Vagina (tissue), 2 donors: Measurements from ENCODE around the gene KANK4. TPM values are rescaled to one million over a fixed set of nuclear protein-coding genes. Genes with fewer than 3 reads are reported as not detected.

Experiments
- DNase-seq, 2 donors: peaks; one replicate each; pipeline ENCODE4 v3.0.0-alpha.2; 2017; ENCODE audit errors: extremely low spot score in 2 of 2
- H3K27ac ChIP-seq: fragments of 200-600 bp; sonication (generic); one replicate; pipeline ENCODE4 v1.5.1; 2019
- H3K27me3 ChIP-seq: fragments of 200-600 bp; sonication (generic); one replicate; pipeline ENCODE4 v1.5.1; 2019
- H3K36me3 ChIP-seq, 2 donors: fragments of 200-600 bp; sonication (generic); one replicate each; pipeline ENCODE4 v1.5.1; 2017 to 2019
- H3K4me1 ChIP-seq: fragments of 200-600 bp; sonication (generic); one replicate; pipeline ENCODE4 v1.5.1; 2019
- H3K4me3 ChIP-seq, 2 donors: fragments of 200-600 bp; sonication (generic); 1 replicate in 1 of 2; 2 replicates in 1 of 2; pipeline ENCODE4 v1.5.1; 2016 to 2019
- H3K9me3 ChIP-seq: fragments of 200-600 bp; sonication (generic); one replicate; pipeline ENCODE4 v1.5.1; 2019
- POLR2A ChIP-seq, 2 donors: fragments of 450-650 bp; IDR thresholded peaks; one replicate each; pipeline ENCODE4 v1.6.1; 2017; ENCODE audit warnings: antibody characterized with exemption in 2 of 2, mild to moderate bottlenecking in 2 of 2, moderate library complexity in 2 of 2
- POLR2AphosphoS5 ChIP-seq, 2 donors: sonication (generic); formaldehyde crosslinking; IDR thresholded peaks; one replicate each; pipeline ENCODE4 v1.9.0; 2017; ENCODE audit warnings: antibody characterized with exemption in 2 of 2, mild to moderate bottlenecking in 2 of 2, low read depth in 1 of 2; ENCODE audit not compliant: insufficient read depth in 1 of 2
- intact Hi-C: fragments of 100-400 bp; cut with DNase I; formaldehyde crosslinking; loops from one replicate; pipeline ENCODE4 v1.15.1; 2023
- total RNA-seq: library from RNA; depleted of rRNA; stranded (reverse); fragments of >200 nt; gene quantifications from one replicate; pipeline ENCODE4 v1.2.3, GENCODE V29; 2016
- TF ChIP-seq, protein P1 (sequence below), 3 experiments: fragments of 450-650 bp in 2 of 3; fragments of 200-600 bp in 1 of 3; sonication (generic) in 1 of 3; IDR thresholded peaks; one replicate each; pipeline ENCODE4 v1.5.1; 2017 to 2019; ENCODE audit warnings: antibody characterized with exemption in 3 of 3, mild to moderate bottlenecking in 2 of 3, moderate library complexity in 2 of 3

The KANK4 gene
- total RNA-seq, 1 donor from 2014 or later = 1.2 TPM

DNA sequence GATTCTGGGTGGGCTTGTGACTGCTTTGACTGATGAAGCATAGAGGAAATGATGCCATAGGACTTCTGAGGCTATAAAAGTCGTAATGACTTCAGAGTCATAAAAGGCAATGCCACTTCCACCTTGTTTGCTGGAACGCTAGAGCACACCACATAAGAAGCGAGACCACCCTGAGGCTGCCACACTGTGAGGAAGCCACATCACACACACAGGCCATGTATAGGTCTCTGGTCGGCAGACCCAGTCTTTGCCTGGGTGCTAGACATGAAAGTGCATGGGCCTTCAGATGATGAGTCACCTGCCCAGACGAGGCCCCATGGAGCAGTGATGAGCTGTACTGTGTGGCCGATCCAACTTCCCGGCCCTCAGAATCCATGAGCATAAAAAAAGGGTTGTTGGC is 14.2 kb upstream of the KANK4 start:
- H3K27me3 ChIP-seq = no peaks in the 10 kb centered on the region
- intact Hi-C loops = no loop called here
- DNase-seq = no peak
- TF ChIP-seq POLR2AphosphoS5 (IDR thresholded peaks at IDR 0.05; ENCODE audit: insufficient read depth in 1 of 2, low read depth in 1 of 2) (no peak), POLR2A (IDR thresholded peaks at IDR 0.05) (no peak)
- TF ChIP-seq, protein P1, sequence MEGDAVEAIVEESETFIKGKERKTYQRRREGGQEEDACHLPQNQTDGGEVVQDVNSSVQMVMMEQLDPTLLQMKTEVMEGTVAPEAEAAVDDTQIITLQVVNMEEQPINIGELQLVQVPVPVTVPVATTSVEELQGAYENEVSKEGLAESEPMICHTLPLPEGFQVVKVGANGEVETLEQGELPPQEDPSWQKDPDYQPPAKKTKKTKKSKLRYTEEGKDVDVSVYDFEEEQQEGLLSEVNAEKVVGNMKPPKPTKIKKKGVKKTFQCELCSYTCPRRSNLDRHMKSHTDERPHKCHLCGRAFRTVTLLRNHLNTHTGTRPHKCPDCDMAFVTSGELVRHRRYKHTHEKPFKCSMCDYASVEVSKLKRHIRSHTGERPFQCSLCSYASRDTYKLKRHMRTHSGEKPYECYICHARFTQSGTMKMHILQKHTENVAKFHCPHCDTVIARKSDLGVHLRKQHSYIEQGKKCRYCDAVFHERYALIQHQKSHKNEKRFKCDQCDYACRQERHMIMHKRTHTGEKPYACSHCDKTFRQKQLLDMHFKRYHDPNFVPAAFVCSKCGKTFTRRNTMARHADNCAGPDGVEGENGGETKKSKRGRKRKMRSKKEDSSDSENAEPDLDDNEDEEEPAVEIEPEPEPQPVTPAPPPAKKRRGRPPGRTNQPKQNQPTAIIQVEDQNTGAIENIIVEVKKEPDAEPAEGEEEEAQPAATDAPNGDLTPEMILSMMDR (IDR thresholded peaks at IDR 0.05) = no peak
- no peaks in the 10 kb centered on the region for H3K36me3 ChIP-seq
- H3K27ac ChIP-seq = no peak overlapping the region
- H3K4me1 ChIP-seq = peaks cover 18% of the 10 kb centered on the region
- H3K9me3 ChIP-seq = no peaks in the 10 kb centered on the region
- no peak overlapping the region for H3K4me3 ChIP-seq

- Histone ChIP-seq H3K27ac (no peak overlapping the region), H3K4me1 (peaks cover 9% of the 10 kb centered on the region), H3K27me3 (no peaks in the 10 kb centered on the region), H3K4me3 (no peak overlapping the region), H3K36me3 (no peaks in the 10 kb centered on the region), H3K9me3 (no peaks in the 10 kb centered on the region)
- TF ChIP-seq POLR2AphosphoS5 (IDR thresholded peaks at IDR 0.05; ENCODE audit: insufficient read depth in 1 of 2, low read depth in 1 of 2) = no peak
- TF ChIP-seq, protein P1 (IDR thresholded peaks at IDR 0.05) = no peak
- TF ChIP-seq POLR2A (IDR thresholded peaks at IDR 0.05) = no peak
- intact Hi-C loops = no loop called here
- no peak for DNase-seq
Observed at GRCh38 chr1:62327360-62328055, 8.3 kb upstream of the KANK4 start.

DNA sequence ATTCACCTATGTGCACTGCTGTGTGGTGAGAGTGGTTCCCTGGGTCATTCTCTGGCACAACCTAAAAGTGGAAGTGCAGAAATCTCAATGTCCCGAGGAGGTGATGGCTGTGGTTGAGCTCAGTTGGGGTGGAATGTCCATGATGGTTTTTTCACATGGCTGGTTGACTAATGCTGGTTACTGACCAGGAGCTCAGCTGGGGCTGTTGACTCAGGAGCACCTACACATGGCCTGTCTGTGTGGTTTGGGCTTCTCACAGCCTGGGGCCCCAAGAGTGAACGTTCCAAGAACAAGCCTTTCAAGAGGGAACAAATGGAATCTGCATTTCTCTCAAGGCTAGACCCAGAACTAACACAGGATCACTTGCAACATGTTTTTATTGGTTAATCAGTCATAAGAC is 6.4 kb upstream of the KANK4 start:
- Histone ChIP-seq H3K4me1 (peaks cover 9% of the 10 kb centered on the region), H3K9me3 (no peaks in the 10 kb centered on the region), H3K4me3 (no peak overlapping the region), H3K36me3 (no peaks in the 10 kb centered on the region), H3K27me3 (no peaks in the 10 kb centered on the region), H3K27ac (no peak overlapping the region)
- TF ChIP-seq, protein P1 (IDR thresholded peaks at IDR 0.05) = no peak
- TF ChIP-seq POLR2A (IDR thresholded peaks at IDR 0.05) (no peak), POLR2AphosphoS5 (IDR thresholded peaks at IDR 0.05; ENCODE audit: insufficient read depth in 1 of 2, low read depth in 1 of 2) (no peak)
- DNase-seq = no peak
- intact Hi-C loops = no loop called here

- Histone ChIP-seq H3K9me3 (no peaks in the 10 kb centered on the region), H3K27ac (no peak overlapping the region), H3K4me3 (no peak overlapping the region), H3K27me3 (no peaks in the 10 kb centered on the region), H3K36me3 (no peaks in the 10 kb centered on the region), H3K4me1 (peaks cover 9% of the 10 kb centered on the region)
- TF ChIP-seq, protein P1 (IDR thresholded peaks at IDR 0.05) = no peak
- TF ChIP-seq POLR2AphosphoS5 (IDR thresholded peaks at IDR 0.05; ENCODE audit: insufficient read depth in 1 of 2, low read depth in 1 of 2) = no peak
- TF ChIP-seq POLR2A (IDR thresholded peaks at IDR 0.05) = no peak
- DNase-seq = no peak
- intact Hi-C loops = no loop called here
Observed at GRCh38 chr1:62325081-62325480, 5.8 kb upstream of the KANK4 start.

- intact Hi-C loops = no loop called here
- Histone ChIP-seq H3K9me3 (no peaks in the 10 kb centered on the region), H3K27ac (no peak overlapping the region), H3K4me3 (no peak overlapping the region), H3K36me3 (no peaks in the 10 kb centered on the region), H3K4me1 (peaks cover 16% of the 10 kb centered on the region), H3K27me3 (no peaks in the 10 kb centered on the region)
- no peak for TF ChIP-seq POLR2A (IDR thresholded peaks at IDR 0.05)
- TF ChIP-seq POLR2AphosphoS5 (IDR thresholded peaks at IDR 0.05; ENCODE audit: insufficient read depth in 1 of 2, low read depth in 1 of 2) = no peak
- TF ChIP-seq, protein P1 (IDR thresholded peaks at IDR 0.05) = no peak
- DNase-seq = no peak
Observed at GRCh38 chr1:62321446-62321845, 2.2 kb upstream of the KANK4 start.
